Breast epithelium (tissue), 3 donors: ENCODE data around the gene CNTNAP5.

ENCODE experiments used
- CTCF ChIP-seq, 3 donors: fragments of 450-650 bp; IDR thresholded peaks; one replicate each; pipeline ENCODE4 v1.5.1; 2016 to 2017; ENCODE audit warnings: antibody characterized with exemption in 3 of 3, mild to moderate bottlenecking in 3 of 3, moderate library complexity in 3 of 3
- POLR2AphosphoS5 ChIP-seq, 3 donors: sonication (generic); formaldehyde crosslinking; IDR thresholded peaks; one replicate each; pipeline ENCODE4 v1.6.1; 2017; ENCODE audit warnings: antibody characterized with exemption in 3 of 3

GRCh38 chr2:124482044-124482443 lies 457.0 kb downstream of the CNTNAP5 start:
- TF ChIP-seq CTCF (IDR thresholded peaks at IDR 0.05), result no peak
- no peak for TF ChIP-seq POLR2AphosphoS5 (IDR thresholded peaks at IDR 0.05)
